KOPT-K1 (cell line): ENCODE measurements around the gene TTC6.

Experiments
- H3K27ac ChIP-seq: fragments of 200-600 bp; sonication (generic); 2 replicates; pipeline ENCODE4 v1.5.1; 2016; ENCODE audit warnings: antibody characterized with exemption, mild to moderate bottlenecking, low read depth, low read length; ENCODE audit not compliant: poor library complexity, severe bottlenecking
- H3K36me3 ChIP-seq: fragments of 200-600 bp; sonication (generic); 2 replicates; pipeline ENCODE4 v1.5.1; 2017; ENCODE audit warnings: antibody characterized with exemption, mild to moderate bottlenecking, low read length, moderate library complexity; ENCODE audit not compliant: insufficient read depth
- H3K9me3 ChIP-seq: fragments of 200-600 bp; sonication (generic); 2 replicates; pipeline ENCODE4 v1.5.1; 2017; ENCODE audit warnings: antibody characterized with exemption, low read length, mild to moderate bottlenecking; ENCODE audit not compliant: insufficient read depth, poor library complexity, severe bottlenecking

TTC6 gene

GRCh38 chr14:37591311-37591940 lies 4.0 kb upstream of the TTC6 start:
- Histone ChIP-seq H3K36me3 (no peaks in the 10 kb centered on the region), H3K27ac (no peak overlapping the region), H3K9me3 (peaks cover 9% of the 10 kb centered on the region)

DNA sequence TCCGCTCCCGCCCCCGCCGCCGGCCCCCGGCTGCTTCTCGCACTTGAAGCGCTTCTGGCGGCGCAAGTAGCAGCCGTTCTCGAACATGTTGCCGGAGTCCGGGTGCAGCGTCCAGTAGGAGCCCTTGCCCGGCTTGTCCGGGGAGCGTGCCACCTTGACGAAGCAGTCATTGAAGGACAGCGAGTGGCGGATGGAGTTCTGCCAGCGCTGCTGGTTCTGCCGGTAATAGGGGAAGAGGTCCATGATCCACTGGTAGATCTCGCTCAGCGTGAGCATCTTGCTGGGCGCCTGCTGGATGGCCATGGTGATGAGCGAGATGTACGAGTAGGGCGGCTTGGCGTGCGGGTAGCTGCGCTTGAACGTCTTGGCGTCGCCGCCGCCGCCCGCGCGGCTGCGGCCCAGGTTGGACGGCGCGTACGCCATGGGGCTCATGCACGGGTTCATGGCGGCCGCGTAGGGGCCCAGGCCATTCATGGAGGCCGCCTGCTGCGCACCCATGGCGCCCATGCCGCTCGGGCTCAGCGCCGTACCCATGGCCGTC lies 3.4 kb upstream of the TTC6 start:
- Histone ChIP-seq H3K9me3 (peaks cover 9% of the 10 kb centered on the region), H3K36me3 (no peaks in the 10 kb centered on the region), H3K27ac (no peak overlapping the region)

- Histone ChIP-seq H3K36me3 (no peaks in the 10 kb centered on the region), H3K27ac (no peak overlapping the region)
Measured at GRCh38 chr14:37592482-37593408, 2.7 kb upstream of the TTC6 start.

GRCh38 chr14:37593511-37594237 lies 1.8 kb upstream of the TTC6 start:
- no peak overlapping the region for H3K27ac ChIP-seq
- no peaks in the 10 kb centered on the region for H3K36me3 ChIP-seq
- H3K9me3 ChIP-seq: peaks cover 9% of the 10 kb centered on the region

More at GRCh38 chr14:37592482-37593408, 2.7 kb upstream of the TTC6 start:
- peaks cover 9% of the 10 kb centered on the region for H3K9me3 ChIP-seq

GRCh38 chr14:37594238-37594970 lies 1.0 kb upstream of the TTC6 start:
- H3K36me3 ChIP-seq: no peaks in the 10 kb centered on the region
- peaks cover 15% of the 10 kb centered on the region for H3K9me3 ChIP-seq
- no peak overlapping the region for H3K27ac ChIP-seq

DNA sequence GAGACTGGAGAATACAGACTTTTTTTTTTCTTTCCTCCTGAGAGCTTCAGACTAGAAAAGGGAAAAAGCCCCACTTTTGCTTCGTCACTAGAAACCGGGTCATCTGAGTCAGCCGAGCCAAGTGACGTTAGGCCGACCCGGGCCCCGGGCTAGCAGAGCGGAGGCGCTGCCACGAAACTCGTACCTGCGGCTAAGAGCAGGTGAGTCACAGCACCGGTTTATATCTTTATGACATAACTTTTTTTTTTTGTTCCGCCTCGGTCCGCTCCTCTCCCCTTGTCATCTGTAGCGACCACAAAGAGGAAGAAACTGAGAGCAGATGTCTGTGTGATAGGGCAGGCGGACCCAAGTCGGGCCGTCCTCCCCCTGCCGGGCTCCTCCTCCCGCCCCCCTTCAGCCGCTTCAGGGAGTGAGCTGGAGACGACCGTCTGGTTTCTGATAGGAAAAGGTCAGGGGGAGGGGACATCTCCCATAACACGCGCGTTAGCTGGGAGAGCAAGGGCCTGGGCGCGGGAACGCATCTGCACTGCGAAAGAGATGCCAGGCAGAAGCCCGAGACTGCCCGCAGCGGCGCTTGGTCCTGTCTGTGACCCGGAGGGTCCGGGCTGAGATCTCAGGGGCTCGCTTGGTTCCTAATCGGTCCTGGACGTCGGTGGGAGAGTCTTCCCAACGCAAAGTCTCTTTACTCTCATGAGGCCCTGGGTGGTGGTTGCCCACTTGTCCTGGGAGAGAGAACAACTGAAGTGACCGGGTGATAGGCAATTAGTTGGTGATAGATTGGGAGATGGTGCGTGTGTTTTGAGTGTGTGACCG lies 586 bp downstream of the TTC6 start:
- no peaks in the 10 kb centered on the region for H3K36me3 ChIP-seq
- peaks cover 16% of the 10 kb centered on the region for H3K9me3 ChIP-seq
- no peak overlapping the region for H3K27ac ChIP-seq

- Histone ChIP-seq H3K27ac (no peak overlapping the region), H3K9me3 (peaks cover 16% of the 10 kb centered on the region)
Measured at GRCh38 chr14:37596790-37597472, 1.5 kb downstream of the TTC6 start.

GRCh38 chr14:37597538-37597913 lies 2.1 kb downstream of the TTC6 start:
- Histone ChIP-seq H3K27ac (no peak overlapping the region), H3K9me3 (peaks cover 16% of the 10 kb centered on the region), H3K36me3 (no peaks in the 10 kb centered on the region)

More at GRCh38 chr14:37596790-37597472, 1.5 kb downstream of the TTC6 start:
- H3K36me3 ChIP-seq: no peaks in the 10 kb centered on the region

DNA sequence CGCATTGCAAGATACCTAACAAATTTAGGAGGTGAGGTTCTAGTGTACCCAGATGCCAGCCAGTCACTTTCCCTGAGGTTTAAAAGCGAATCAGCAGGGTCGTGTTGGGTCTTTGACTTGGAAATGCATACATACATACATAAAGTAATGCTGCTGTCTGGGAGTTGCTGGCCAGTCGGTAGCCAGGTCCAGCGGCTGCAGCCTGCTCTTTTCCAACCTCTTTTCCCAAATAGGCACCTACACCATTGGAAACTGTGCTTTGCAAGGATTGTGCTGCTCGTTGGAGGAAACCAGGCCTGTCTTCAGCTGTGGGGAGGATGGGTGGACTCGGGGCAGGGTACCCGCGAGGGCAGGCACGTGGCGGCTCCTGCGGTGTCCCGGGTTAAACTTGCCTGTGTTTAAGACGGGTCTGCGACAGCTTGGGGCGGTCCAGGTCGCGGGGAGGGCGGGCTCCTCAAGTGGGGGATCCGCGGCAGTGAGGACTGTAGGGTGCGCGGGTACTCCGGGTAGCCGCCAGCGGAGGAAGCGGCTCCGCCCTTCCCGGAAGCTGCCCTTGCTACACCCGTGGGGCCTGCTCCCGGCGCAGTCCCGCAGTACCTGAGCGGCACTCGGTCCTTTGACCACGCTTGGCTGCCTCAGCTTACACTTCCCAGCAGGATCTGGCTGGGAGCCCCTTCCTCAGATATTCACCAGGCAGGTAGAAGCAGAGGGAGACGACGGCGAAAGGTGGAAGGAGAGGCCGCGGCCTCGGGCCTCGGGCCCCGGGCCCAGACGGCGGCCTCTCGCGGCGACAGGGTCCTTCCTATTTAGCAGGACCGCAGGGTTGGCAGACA lies 2.7 kb downstream of the TTC6 start:
- Histone ChIP-seq H3K36me3 (no peaks in the 10 kb centered on the region), H3K27ac (no peak overlapping the region), H3K9me3 (peaks cover 16% of the 10 kb centered on the region)

- Histone ChIP-seq H3K27ac (no peak overlapping the region), H3K36me3 (no peaks in the 10 kb centered on the region), H3K9me3 (peaks cover 16% of the 10 kb centered on the region)
Measured at GRCh38 chr14:37598747-37599506, 3.5 kb downstream of the TTC6 start.

DNA sequence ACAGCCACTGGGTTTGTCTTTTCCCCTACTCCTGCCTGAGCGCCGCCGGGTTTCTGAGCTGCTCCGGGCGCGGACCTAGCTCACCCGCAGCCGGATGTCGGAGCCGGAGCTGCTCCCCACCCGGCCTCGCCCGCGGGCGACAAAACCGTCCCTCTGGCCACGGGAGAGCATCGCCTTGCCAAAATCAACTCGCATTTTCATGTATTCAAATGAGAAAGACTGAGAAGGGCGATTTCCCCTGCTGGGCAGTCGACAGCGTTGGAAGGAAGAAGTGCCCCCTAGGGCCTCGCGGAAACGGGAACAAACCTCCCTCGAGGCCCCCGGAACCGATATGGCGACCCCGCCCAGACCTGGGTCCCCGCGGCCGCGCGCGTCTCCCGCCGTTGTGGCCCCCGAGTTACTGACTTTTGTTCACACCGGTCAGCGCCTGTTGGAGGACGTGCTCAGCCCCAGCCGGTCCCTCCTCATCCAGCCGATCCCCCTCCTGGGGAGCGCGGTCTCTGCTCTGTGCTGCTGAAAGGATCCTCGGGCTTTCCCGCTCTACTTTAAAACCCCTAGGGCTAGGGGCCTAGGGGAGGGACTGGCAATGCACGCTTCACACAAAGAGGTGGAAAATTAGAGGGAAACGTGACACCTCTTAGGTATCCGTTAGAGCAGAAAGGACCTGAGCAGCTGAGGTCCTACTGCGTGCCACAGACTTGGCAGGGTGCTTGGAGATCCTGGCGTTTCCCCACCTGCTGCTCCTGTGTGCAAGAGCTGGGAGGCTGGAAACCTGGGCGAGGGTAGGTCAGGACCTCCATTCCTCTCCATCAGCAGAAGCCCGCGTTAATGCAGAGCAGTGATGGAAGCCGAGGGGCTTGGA lies 4.3 kb downstream of the TTC6 start:
- no peak overlapping the region for H3K27ac ChIP-seq
- peaks cover 16% of the 10 kb centered on the region for H3K9me3 ChIP-seq
- no peaks in the 10 kb centered on the region for H3K36me3 ChIP-seq
